GF-D8 (cell line): Measurements from ENCODE around the gene XAB2.
A peak's percentile ranks its signal among the peaks of the same experiment; 100 is the strongest.
"Not testable (repeated sequence)": the region's sequence is repeated elsewhere in the genome, so short reads cannot be mapped to it uniquely, and the experiment has no call there.

Experiments used
- DNase-seq: peaks from one replicate; lab custom pipeline; 2025; lab: John Stamatoyannopoulos, UW

Gene XAB2

DNA sequence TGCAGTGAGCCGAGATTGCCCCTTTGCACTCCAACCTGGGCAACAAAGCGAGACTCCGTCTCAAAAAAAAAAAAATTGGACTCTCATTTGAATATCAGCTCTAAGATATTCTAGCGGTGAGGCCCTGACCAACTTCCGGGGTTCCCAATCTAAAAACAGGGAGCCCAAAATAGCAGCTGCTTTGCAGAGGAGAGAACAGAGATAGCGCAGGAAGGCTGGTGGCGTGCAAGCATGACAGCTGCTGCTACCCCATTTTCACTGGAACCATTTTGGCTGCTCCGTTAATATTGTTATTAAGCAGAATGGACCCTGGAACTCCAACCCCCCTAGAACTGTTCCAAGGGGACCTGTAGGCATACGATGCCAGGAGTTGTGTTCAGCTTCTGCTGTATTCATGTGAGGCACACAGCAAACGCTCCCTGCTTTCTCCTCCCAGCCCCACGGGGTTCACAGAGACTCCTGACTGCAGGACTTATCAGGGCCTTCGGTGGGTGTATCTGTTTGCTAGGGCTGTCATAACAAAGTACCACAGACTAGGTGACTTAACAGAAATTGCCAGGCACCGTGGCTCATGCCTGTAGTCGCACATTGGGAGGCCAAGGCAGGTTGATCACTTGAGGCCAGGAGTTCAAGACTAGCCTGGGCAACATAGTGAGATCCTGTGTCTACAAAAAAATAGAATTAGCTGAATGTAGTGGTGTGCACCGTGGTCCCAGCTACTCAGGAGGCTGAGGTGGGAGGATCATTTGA is 19.1 kb upstream of the XAB2 start:
- DNase-seq, result no peak

DNA sequence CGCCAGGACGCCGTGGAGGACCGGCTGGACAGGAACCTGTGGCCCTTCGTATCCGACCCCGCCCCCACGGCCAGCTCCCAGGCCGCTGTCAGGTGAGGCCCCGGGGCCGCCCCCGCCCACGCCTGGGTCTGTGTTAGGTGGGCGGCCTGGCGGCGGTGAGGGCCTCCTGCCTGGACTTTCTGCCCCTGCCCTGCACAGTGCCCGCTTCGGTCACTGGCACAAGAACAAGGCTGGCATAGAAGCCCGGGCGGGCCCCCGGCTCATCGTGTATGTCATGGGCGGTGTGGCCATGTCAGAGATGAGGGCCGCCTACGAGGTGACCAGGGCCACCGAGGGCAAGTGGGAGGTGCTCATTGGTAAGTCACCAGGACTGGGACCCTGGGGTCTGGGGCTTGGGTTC is 17.8 kb upstream of the XAB2 start:
- DNase-seq, result no peak

DNA sequence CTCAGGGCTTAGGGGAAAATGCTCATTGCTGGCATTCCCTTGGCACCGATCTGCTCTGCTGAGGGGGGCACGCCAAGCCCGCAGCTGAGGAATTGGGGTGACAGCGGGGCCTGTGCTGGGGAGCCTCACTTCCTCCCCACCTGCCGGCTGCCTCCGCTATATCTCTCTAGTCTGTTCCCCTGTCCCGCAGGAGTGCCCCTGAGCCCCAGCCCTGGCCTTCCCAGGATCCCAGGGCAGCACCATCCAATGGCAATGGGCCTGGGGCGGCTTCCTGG is 17.0 kb upstream of the XAB2 start:
- DNase-seq, result no peak

DNA sequence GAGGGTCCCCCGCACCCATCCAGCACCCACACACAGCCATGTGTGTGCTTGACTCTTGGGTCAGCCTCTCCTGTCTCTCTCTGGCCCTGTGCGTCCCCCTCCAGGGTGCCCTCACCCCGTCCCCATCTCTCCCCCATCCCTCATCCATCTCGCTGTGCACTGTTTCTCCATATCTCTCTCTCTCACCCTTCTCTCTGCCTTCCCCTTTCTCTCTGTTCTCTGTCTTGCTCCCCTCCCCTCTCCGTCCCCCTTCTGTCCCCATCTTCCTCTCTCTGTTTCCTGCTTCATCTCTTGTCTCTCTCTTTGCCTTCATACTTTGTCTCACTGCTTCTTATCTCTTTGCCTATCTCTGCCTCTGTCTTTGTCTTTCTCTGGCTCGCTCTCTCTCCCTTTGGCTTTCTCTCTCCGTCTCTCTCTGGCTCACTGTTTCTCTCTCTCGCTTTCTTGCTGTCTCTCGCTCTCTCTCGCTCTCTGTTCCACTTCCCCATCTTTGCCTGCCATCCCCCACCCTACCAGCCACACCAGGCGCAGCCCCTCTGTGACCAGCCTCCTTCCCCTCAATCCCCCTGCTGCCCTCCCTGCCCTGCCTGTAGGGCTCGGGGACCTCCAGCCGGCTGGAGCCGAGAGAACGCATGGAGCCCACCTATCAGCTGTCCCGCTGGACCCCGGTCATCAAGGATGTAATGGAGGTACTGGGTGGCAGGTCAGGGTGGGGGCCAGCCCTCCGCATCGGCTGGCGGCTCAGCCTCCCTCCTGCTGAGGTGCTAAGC is 16.5 kb upstream of the XAB2 start:
- DNase-seq, result no peak

DNA sequence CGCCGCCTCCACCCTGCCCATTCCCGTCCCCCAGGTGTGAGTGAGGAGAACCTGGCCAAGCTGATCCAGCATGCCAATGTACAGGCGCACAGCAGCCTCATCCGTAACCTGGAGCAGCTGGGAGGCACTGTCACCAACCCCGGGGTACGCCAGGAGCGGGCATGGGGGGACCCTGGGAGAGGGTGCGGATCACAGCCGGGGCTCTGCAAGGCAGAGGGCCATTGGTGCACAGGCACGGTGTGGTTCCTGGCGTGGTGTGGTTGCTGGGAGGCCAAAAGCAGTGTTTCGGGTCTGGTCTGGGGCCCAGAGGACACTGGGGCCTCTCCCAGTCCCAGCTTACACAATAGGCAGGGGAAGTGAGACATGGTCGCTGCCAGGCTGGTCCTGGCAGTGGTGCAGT is 15.8 kb upstream of the XAB2 start:
- no peak for DNase-seq

DNA sequence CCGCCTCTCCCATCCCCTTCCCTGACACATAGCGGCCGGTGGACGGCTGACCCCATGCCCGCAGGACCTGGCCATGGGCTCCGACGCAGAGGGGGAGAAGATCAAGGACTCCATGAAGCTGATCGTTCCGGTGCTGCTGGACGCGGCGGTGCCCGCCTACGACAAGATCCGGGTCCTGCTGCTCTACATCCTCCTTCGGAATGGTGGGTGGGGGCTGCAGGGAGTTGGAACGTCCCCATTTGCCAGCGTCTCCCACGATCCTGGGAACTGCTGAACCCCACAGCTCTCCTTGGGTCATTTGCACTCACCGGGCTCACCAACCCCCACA is 15.2 kb upstream of the XAB2 start:
- no peak for DNase-seq

DNA sequence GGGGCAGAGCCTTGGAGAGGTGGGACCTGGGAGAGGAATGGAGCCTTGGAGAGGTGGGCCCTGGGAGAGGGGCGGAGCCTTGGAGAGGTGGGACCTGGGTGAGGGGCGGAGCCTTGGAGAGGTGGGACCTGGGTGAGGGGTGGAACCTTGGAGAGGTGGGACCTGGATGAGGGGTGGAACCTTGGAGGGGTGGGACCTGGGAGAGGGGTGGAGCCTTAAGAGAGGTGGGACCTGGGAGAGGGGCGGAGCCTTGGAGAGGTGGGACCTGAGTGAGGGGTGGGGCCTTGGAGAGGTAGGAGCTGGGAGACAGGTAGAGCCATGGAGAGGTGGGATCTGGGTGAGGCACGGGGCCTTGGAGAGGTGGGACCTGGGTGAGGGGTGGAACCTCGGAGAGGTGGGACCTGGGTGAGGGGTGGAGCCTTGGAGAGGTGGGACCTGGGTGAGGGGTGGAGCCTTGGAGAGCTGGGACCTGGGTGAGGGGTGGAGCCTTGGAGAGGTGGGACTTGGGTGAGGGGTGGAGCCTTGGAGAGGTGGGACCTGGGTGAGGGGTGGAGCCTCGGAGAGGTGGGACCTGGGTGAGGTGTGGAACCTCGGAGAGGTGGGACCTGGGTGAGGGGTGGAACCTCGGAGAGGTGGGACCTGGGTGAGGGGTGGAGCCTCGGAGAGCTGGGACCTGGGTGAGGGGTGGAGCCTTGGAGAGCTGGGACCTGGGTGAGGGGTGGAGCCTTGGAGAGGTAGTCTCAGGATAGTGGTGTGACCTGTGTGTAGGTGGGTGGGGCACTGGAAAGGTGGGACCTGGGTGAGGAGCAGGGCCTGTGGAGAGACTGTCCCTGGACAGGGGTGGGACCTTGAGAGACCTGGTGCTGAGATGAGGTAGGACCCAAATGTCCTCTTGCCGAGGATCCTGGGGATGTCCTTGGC is 14.5 kb upstream of the XAB2 start:
- DNase-seq, result not testable (repeated sequence)

DNA sequence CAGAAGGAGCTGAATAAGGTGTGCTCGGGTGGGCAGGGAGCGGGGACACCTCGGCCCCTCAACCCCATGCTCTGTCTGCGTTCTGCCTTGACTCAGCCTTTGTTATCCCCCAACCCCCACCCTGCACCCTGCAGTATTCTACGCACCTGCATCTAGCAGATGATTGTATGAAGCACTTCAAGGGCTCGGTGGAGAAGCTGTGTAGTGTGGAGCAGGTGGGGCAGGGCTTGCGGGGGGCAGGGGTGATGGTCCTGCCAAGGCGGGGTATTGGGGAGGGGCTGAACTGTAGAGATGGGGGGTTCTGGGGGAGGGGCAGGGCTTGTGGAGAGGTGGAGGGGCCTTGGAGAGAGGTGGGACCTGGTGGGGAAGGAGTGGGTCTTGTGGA is 13.7 kb upstream of the XAB2 start:
- no peak for DNase-seq

DNA sequence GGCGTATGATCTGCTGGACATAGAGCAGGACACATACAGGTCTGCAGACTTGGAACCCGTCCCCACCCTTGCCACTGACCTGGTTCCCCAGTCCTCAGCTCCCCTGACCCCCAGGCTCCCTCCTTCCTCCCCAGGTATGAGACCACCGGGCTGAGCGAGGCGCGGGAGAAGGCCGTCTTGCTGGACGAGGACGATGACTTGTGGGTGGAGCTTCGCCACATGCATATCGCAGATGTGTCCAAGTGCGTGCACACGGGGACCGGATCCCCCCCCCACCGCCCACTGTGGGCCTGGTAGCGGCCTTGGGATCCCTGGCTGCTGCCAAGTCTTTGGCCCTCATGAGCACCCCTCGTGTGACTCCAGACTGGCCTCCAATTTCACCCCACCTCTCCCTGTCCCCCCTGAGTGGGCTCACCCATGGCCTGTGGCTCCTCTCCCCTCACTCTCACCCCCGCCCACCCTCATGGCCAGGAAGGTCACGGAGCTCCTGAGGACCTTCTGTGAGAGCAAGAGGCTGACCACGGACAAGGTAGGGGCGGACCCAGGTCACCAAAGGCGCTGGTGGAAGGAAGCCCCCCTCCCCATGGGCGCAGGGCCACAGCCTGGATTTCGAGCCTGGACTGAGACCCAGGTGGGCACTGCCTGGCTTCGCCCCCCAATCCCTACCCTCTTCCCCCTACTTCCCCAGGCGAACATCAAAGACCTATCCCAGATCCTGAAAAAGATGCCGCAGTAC is 13.1 kb upstream of the XAB2 start:
- DNase-seq, result no peak

DNA sequence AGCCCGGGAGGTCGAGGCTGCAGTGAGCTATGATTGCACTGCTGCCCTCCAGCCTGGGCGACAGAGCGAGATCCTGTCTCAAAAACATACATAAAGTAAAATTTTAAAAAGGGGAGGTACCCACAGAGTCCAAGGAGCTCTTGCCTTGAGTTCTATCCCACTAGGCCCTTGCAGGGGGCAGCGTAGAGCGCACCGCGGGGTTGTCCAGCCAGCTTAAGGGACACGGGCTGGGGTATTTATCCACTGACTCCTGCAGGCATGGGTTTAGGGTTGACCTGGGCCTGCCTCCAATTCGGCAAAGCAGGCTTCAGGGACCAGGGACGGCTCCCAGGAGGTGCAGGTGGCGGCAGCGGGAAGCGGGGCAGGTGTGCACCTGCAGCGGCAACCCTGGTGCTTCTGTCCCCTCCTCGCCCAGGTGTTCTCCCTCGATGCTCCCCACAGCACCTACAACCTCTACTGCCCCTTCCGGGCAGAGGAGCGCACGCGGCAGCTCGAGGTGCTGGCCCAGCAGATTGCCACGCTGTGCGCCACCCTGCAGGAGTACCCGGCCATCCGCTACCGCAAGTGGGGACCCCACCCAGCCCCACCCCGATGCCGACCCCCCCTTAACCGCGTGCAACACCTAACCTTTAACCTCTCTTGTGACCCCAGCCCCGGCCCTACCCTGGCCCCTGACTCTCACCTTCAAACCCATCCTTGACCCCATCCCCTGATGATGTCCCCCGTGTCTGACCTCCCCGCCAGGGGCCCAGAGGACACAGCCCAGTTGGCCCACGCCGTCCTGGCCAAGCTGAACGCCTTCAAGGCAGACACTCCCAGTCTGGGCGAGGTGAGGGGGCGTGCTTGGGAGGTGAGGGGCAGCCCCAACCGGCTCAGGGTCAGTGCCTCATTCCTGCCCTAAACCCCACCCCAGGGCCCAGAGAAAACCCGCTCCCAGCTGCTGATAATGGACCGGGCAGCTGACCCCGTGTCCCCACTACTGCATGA is 12.2 kb upstream of the XAB2 start:
- no peak for DNase-seq

DNA sequence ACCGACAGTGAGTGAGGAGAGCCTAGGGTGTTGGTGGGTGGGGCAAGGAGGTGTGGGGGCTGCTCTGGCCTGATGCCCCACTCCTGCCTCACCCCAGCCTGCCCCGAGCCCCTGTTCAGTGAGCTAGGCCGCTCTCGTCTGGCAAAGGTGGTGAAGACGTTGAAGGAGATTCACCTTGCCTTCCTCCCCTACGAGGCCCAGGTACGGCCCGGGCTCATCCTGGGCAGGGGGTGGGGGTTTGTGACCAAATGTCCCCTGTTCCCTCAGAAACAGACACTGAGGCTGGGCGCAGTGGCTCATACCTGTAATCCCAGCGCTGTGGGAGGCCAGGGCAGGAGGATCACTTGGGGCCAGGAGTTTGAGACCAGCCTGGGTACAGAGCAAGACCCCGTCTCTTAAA is 11.5 kb upstream of the XAB2 start:
- no peak for DNase-seq

DNA sequence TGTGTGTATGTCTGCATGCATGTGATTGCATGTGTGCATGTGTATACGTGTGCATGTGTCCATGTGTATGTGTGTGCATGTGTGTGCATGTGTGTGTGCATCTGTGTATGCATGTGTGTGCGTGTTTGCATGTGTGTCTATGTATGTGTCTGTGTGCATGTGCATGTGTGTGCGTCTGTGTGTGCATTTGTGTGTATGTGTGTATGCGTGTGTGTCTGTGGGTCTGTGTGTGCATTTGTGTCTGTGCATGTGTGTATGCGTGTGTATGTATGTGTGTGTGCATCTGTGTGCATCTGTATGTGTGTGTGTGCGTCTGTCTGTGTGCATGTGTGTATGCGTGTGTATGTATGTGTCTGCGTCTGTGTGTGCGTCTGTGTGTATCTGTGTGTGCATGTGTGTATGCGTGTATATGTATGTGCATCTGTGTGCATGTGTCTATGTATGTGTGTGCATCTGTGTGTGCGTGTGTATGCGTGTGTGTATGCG is 10.6 kb upstream of the XAB2 start:
- DNase-seq, result no peak

DNA sequence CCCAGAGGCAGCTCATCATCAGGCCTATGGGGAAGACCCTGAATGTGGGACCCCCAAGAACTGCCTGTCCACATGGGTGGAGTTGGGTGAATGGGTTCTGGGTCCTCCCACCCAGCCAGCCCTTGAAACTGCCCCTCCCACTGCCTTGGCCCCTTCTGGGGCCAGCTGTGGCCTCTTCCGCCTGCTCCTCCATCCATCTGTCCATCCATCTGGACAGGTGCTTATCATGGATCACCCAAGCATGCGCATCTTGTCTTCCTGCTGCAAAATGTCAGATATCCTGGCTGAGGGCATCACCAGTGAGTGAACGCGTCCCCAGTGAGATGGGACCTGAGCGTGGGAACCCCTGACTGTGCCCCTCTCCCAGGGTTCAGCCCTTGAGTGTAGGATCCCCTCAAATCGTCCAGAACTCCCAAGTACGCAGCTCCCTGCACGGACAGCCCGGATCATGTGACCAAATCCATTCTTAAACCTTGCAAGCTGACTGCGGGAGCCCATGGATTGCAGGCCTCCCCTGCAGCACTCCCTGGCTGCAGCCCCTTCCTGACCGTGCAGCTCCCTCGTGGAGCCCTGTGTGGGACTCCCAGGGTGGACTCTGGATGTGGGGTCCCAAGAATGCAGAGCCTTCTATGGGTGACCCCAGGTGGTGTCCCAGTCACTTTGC is 9.6 kb upstream of the XAB2 start:
- DNase-seq, result no peak

DNA sequence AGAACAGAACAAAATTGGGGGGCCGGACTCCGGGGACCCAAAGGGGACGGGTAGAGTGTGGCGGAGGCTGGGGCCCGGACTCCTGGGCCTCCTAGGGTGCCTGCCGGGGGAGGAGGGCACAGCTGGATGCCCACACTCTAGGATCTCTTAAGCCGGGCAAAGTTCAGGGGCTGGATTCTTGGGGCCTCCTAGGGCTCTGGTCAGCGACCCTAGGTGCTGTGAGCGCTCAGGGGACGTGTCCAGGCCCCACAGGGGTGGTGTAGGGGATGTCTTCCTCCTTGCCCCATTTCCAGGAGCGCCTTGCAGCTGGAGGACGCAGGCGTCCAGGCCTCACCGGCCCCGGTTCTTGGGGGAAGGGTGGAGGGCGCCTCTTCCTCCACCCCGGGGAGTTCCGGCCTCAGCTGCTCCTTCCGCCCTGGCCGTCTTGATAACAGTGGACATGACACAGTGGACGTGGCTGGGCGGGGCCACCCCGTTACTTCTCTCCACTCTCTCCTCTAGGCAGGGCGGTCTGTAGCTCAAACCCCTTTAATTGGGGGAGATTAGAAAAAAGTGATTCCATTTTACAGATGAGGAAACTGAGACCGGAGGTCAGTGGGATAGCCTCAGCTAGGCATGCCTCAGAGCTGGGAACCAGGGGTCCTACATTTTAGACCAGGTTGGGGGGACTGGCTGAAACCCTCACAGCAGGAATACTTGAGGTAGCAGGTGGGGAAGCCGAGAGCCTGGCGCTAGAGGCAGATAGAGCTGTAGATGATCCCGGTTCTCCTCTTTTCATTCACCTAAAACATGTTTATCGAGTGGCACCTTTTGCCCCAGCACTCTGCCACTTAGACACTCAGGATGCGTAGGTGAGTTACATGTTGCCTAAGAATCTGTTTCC is 8.3 kb upstream of the XAB2 start:
- no peak for DNase-seq

DNA sequence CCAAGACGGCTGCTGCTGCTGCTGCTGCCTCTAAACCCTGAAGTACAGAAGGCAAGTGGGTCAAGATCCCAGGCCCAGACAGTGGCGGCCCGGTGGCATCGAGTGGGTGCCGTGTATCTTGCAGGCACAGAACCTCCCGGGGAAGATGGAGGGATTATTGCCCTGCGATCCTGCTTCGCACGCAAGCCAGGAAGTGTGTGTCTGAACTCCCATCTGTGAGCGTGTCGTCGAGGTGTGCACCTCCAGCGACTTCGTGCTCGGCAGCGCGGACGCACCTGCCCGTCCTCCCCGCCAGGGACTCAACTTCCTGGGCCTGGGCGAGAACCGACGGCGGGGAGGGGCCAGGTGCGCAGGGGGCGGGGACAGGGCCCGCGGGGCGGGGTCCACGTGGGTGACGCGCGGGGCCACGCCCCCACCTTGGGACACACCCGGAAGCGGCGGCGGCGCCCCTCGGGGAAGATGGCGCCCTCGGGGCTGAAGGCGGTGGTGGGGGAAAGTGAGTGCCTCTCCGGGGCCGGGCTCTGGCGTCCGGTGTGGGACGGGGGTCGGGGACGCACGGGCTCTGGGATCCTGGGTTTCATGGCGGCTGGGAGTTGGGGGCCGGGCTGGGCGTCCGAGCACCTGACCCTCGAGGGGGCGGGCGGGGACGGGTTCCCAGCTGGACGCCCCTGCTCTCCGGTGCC is 7.5 kb upstream of the XAB2 start, which contains the start of gene STXBP2:
Gene STXBP2 (plus strand): TSS at position 420 of the 683 bp plus-strand sequence. CDS start 40 bp downstream, at position 460.
- DNase-seq, result peak; percentile 14

DNA sequence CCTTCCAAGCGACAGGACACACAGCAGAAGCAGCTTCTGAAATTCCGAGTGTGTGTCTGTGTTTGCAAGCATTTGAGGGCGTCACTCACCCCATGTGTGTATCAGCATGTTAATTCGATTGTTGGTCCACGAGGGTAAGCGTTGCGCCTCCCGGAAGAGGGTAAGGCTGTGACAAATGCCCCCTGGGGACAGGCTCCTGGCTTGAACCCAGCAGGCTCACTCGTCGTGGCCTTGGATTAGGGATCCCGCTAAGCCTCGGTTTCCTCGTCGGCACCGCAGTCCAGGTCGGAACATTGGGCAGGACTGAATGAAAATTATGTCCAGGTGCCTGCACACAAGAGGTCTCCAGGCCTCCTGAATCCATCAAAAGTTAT is 7.0 kb upstream of the XAB2 start:
- DNase-seq, result no peak

DNA sequence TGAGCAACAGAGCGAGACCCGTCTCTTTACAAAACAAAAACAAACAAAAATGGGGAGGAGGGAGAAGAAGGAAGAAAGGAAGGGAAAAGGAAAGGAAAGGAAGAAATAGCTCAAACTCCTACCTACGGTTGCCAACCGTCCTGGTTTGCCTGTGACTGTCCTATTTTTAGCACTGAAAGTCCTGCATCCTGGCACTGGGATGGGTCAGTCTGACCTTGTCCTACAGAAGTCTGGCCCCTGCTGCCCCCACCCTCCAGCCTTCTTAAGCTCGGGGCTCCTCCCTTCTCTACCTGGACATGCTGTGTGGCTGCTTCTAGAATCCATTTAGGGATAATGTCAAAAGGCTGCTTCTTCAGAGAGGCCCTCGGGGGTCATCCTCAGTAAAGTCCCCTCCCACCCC is 6.3 kb upstream of the XAB2 start:
- DNase-seq, result no peak

DNA sequence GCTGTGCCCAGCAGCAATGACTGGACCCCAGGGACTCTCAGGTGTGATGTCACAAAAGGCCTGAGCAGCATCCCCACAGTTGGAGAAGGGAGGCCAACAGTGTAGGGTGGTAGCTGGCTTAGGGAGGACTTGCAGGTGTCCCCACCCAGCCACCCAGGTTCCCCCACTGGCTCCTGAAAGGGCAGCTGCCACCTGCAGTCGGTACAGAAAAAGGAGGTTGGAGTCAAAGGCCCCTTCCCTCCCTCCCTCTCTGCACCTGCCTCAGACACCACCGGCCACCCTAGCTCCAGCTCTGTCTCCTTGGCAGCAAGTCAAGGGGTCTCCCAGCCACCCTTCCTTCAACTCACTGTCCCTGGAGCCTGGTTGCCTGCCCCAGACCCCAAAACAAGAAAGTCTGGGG is 4.4 kb upstream of the XAB2 start, which contains the start of gene PCP2:
Gene PCP2 (minus strand): TSS at position 22 of the 400 bp plus-strand sequence. CDS start 262 bp downstream, outside the sequence.
- no peak for DNase-seq
